Upper lobe of left lung (tissue), 4 donors: ENCODE results near the gene ASH1L.
"Not testable (repeated sequence)": the region's sequence is repeated elsewhere in the genome, so short reads cannot be mapped to it uniquely, and the experiment has no call there.

Experiments used
- EP300 ChIP-seq, 4 donors: sonication (generic); formaldehyde crosslinking; IDR thresholded peaks; one replicate each; pipeline ENCODE4 v1.5.1; 2017; ENCODE audit warnings: antibody characterized with exemption in 4 of 4, control low read depth in 2 of 4
- POLR2A ChIP-seq, 4 donors: fragments of 450-650 bp; IDR thresholded peaks; one replicate each; pipeline ENCODE4 v1.5.1; 2016 to 2017; ENCODE audit warnings: antibody characterized with exemption in 4 of 4, mild to moderate bottlenecking in 2 of 4
- POLR2AphosphoS5 ChIP-seq, 2 donors: sonication (generic); formaldehyde crosslinking; IDR thresholded peaks; one replicate each; pipeline ENCODE4 v1.5.1; 2017; ENCODE audit warnings: antibody characterized with exemption in 2 of 2
- TF ChIP-seq, protein P1 (sequence below), 6 experiments: fragments of 450-650 bp in 4 of 6; fragments of 200-600 bp in 2 of 6; sonication (generic) in 2 of 6; IDR thresholded peaks; one replicate each; pipeline ENCODE4 v1.5.1; 2016 to 2019; ENCODE audit warnings: antibody characterized with exemption in 6 of 6

DNA sequence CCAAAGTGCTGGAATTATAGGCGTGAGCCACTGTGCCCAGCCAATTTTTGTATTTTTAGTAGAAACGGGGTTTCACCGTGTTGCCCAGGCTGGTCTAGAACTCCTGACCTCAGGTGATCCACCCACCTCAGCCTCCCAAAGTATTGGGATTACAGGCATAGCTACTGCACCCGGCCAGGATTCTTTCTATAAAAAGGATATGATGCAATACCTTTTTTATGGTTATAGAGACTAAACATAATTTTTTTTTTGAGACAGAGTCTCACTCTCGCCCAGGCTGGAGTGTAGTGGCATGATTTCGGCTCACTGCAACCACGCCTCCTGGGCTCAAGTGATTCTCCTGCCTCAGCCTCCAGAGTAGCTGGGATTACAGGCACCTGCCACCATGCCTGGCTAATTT, 233.7 kb downstream of the ASH1L start:
- TF ChIP-seq POLR2A, EP300, POLR2AphosphoS5 (IDR thresholded peaks at IDR 0.05): not testable (repeated sequence)
- TF ChIP-seq, protein P1, sequence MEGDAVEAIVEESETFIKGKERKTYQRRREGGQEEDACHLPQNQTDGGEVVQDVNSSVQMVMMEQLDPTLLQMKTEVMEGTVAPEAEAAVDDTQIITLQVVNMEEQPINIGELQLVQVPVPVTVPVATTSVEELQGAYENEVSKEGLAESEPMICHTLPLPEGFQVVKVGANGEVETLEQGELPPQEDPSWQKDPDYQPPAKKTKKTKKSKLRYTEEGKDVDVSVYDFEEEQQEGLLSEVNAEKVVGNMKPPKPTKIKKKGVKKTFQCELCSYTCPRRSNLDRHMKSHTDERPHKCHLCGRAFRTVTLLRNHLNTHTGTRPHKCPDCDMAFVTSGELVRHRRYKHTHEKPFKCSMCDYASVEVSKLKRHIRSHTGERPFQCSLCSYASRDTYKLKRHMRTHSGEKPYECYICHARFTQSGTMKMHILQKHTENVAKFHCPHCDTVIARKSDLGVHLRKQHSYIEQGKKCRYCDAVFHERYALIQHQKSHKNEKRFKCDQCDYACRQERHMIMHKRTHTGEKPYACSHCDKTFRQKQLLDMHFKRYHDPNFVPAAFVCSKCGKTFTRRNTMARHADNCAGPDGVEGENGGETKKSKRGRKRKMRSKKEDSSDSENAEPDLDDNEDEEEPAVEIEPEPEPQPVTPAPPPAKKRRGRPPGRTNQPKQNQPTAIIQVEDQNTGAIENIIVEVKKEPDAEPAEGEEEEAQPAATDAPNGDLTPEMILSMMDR (IDR thresholded peaks at IDR 0.05), result not testable (repeated sequence)
